ENCODE data around the gene REEP5. TPM values are rescaled to one million over a fixed set of nuclear protein-coding genes. Genes with fewer than 3 reads are reported as not detected.
"Not testable (repeated sequence)": the region's sequence is repeated elsewhere in the genome, so short reads cannot be mapped to it uniquely, and the experiment has no call there.

REEP5 gene
- polyA plus RNA-seq, 1 donor (not counting 4 experiments of a cell fraction or from before 2014, with no cell fraction given) = 298 TPM

DNA sequence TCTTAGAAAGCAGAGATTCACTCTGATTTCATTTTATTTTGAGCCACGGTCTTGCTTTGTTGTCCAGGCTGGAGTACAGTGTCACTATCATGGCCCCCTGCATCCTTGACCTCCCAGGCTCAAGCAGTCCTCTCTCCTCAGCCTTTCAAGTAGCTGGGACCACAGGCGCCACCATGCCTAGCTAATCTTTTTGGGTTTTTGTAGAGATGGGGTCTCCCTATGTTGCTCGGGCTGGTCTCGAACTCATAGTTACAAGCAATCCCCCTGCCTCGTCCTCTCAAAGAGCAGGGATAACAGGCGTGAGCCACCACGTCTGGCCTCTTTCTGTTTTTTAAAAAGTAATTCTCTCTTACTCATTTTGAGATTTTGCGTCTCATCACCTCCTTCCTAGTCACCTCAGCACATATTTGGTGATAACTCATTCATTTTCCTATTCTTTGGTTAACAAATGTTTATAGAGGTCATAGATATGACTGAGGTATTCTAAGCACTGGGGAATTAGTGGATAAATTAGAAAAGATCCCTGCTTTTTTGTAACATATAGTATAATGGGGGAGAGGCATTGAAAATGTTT, 43.8 kb upstream of the REEP5 start:
- H3K4me3 ChIP-seq (ENCODE audit: control insufficient read depth in 2 of 3, extremely low read depth in 1 of 3, insufficient read depth in 2 of 3, low read depth in 1 of 3, low read length in 3 of 3) = no peak overlapping the region
- FAIRE-seq (no peak), DNase-seq (ENCODE audit: low read depth, low spot score) (no peak)
- no peak overlapping the region for H2AFZ ChIP-seq (ENCODE audit: control insufficient read depth, low read length)
- H3K9me3 ChIP-seq (ENCODE audit: control insufficient read depth, low read depth, low read length) = no peaks in the 10 kb centered on the region
- no peaks in the 10 kb centered on the region for H3K36me3 ChIP-seq (ENCODE audit: control insufficient read depth in 2 of 2, extremely low read depth in 1 of 2, insufficient read depth in 2 of 2, low read length in 2 of 2)
- H3K4me2 ChIP-seq (ENCODE audit: control insufficient read depth, extremely low read depth, insufficient read depth, low read depth, low read length) = no peak overlapping the region
- no peak overlapping the region for H3K9ac ChIP-seq (ENCODE audit: control insufficient read depth, extremely low read depth, insufficient read depth, low read length)
- no peaks in the 10 kb centered on the region for H3K79me2 ChIP-seq (ENCODE audit: control insufficient read depth, insufficient read depth, low read length)
- dilution Hi-C loops (cut with MboI; ENCODE audit: extremely low pct_ligation_motif_present, low sequenced_read_pairs) = no loop called here
- H3K9me1 ChIP-seq (ENCODE audit: control insufficient read depth, extremely low read depth, insufficient read depth, low read length) = no peaks in the 10 kb centered on the region
- TF ChIP-seq, protein P1, sequence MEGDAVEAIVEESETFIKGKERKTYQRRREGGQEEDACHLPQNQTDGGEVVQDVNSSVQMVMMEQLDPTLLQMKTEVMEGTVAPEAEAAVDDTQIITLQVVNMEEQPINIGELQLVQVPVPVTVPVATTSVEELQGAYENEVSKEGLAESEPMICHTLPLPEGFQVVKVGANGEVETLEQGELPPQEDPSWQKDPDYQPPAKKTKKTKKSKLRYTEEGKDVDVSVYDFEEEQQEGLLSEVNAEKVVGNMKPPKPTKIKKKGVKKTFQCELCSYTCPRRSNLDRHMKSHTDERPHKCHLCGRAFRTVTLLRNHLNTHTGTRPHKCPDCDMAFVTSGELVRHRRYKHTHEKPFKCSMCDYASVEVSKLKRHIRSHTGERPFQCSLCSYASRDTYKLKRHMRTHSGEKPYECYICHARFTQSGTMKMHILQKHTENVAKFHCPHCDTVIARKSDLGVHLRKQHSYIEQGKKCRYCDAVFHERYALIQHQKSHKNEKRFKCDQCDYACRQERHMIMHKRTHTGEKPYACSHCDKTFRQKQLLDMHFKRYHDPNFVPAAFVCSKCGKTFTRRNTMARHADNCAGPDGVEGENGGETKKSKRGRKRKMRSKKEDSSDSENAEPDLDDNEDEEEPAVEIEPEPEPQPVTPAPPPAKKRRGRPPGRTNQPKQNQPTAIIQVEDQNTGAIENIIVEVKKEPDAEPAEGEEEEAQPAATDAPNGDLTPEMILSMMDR (optimal IDR thresholded peaks at IDR 0.05 in 1 of 3, IDR thresholded peaks at IDR 0.05 in 1 of 3, conservative IDR thresholded peaks at IDR 0.05 in 1 of 3; ENCODE audit: extremely low read depth in 1 of 3, insufficient read depth in 2 of 3, low read length in 3 of 3) = no peak
- no peak for TF ChIP-seq EZH2 (IDR thresholded peaks at IDR 0.05; ENCODE audit: low read length)
- no peaks in the 10 kb centered on the region for H3K27me3 ChIP-seq (ENCODE audit: control insufficient read depth, extremely low read depth, insufficient read depth, low read length)
- H3K4me1 ChIP-seq (ENCODE audit: control insufficient read depth, extremely low read depth, insufficient read depth, low read length) = peaks cover 4% of the 10 kb centered on the region
- H3K27ac ChIP-seq (ENCODE audit: control insufficient read depth, insufficient read depth, low read length) = no peak overlapping the region
- H4K20me1 ChIP-seq (ENCODE audit: control insufficient read depth, extremely low read depth, insufficient read depth, low read length) = no peaks in the 10 kb centered on the region

DNA sequence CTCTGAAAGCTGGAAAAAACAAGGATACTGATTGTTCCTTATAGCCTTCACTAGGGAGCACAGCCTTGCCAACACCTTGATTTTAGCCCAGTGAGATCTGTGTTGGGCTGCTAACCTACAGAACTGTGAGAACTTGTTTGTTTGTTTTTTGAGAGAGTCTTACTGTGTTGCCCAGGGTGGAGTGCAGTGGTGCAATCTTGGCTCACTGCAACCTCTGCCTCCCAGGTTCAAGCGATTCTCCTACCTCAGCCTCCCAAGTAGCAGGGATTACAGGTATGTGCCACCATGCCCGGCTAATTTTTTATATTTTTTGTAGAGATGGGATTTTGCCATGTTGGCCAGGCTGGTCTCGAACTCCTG, 41.3 kb upstream of the REEP5 start:
- H3K4me2 ChIP-seq (ENCODE audit: control insufficient read depth, extremely low read depth, insufficient read depth, low read depth, low read length); H3K79me2 ChIP-seq (ENCODE audit: control insufficient read depth, insufficient read depth, low read length); H3K27ac ChIP-seq (ENCODE audit: control insufficient read depth, insufficient read depth, low read length); H3K9me3 ChIP-seq (ENCODE audit: control insufficient read depth, low read depth, low read length); H3K4me3 ChIP-seq (ENCODE audit: control insufficient read depth in 2 of 3, extremely low read depth in 1 of 3, insufficient read depth in 2 of 3, low read depth in 1 of 3, low read length in 3 of 3); dilution Hi-C loops (cut with MboI; ENCODE audit: extremely low pct_ligation_motif_present, low sequenced_read_pairs); DNase-seq (ENCODE audit: low read depth, low spot score); H3K9ac ChIP-seq (ENCODE audit: control insufficient read depth, extremely low read depth, insufficient read depth, low read length); FAIRE-seq; H3K36me3 ChIP-seq (ENCODE audit: control insufficient read depth in 2 of 2, extremely low read depth in 1 of 2, insufficient read depth in 2 of 2, low read length in 2 of 2); H2AFZ ChIP-seq (ENCODE audit: control insufficient read depth, low read length); H4K20me1 ChIP-seq (ENCODE audit: control insufficient read depth, extremely low read depth, insufficient read depth, low read length); H3K9me1 ChIP-seq (ENCODE audit: control insufficient read depth, extremely low read depth, insufficient read depth, low read length); H3K4me1 ChIP-seq (ENCODE audit: control insufficient read depth, extremely low read depth, insufficient read depth, low read length); H3K27me3 ChIP-seq (ENCODE audit: control insufficient read depth, extremely low read depth, insufficient read depth, low read length): not testable (repeated sequence)

DNA sequence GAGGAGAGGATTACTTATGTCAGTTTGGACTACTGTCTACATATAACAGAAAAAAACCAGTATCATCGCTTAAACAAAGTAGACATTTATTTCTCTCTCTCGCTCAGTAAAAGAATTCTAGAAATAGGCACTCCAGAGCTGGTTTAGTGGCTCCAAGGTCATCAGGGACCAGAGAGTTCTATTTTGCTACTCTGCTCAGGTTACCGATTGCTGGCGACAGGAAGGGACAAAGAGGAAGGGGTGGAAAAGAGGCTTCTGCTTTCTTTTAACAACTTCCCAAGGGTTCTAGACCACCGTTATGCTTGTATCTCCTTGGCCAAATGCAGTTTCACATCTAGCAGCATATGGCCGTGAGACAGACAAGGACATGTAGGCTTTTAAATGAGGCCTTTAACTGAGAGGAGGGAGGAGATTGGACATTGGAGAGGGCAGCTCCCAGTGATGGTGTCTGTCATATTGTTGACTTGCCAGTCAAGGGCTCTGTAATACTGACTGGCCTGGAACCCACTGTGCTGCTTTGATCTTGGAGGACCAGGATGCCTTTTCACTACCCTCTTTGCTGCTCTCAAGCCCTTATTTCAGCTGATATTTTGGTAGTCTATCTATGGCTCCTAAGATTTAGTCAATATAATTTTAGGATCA, 39.0 kb upstream of the REEP5 start:
- TF ChIP-seq, protein P1 (optimal IDR thresholded peaks at IDR 0.05 in 1 of 3, IDR thresholded peaks at IDR 0.05 in 1 of 3, conservative IDR thresholded peaks at IDR 0.05 in 1 of 3; ENCODE audit: extremely low read depth in 1 of 3, insufficient read depth in 2 of 3, low read length in 3 of 3) = no peak
- H3K4me1 ChIP-seq (ENCODE audit: control insufficient read depth, extremely low read depth, insufficient read depth, low read length) = peaks cover 11% of the 10 kb centered on the region
- H3K4me2 ChIP-seq (ENCODE audit: control insufficient read depth, extremely low read depth, insufficient read depth, low read depth, low read length) = no peak overlapping the region
- H3K36me3 ChIP-seq (ENCODE audit: control insufficient read depth in 2 of 2, extremely low read depth in 1 of 2, insufficient read depth in 2 of 2, low read length in 2 of 2) = no peaks in the 10 kb centered on the region
- no peak for FAIRE-seq
- H3K27me3 ChIP-seq (ENCODE audit: control insufficient read depth, extremely low read depth, insufficient read depth, low read length) = no peaks in the 10 kb centered on the region
- H4K20me1 ChIP-seq (ENCODE audit: control insufficient read depth, extremely low read depth, insufficient read depth, low read length) = no peaks in the 10 kb centered on the region
- no peaks in the 10 kb centered on the region for H3K9me1 ChIP-seq (ENCODE audit: control insufficient read depth, extremely low read depth, insufficient read depth, low read length)
- no peak overlapping the region for H3K9ac ChIP-seq (ENCODE audit: control insufficient read depth, extremely low read depth, insufficient read depth, low read length)
- H3K9me3 ChIP-seq (ENCODE audit: control insufficient read depth, low read depth, low read length) = no peaks in the 10 kb centered on the region
- no peak for DNase-seq (ENCODE audit: low read depth, low spot score)
- no peak overlapping the region for H2AFZ ChIP-seq (ENCODE audit: control insufficient read depth, low read length)
- dilution Hi-C loops (cut with MboI; ENCODE audit: extremely low pct_ligation_motif_present, low sequenced_read_pairs) = no loop called here
- no peak overlapping the region for H3K27ac ChIP-seq (ENCODE audit: control insufficient read depth, insufficient read depth, low read length)
- H3K4me3 ChIP-seq (ENCODE audit: control insufficient read depth in 2 of 3, extremely low read depth in 1 of 3, insufficient read depth in 2 of 3, low read depth in 1 of 3, low read length in 3 of 3) = no peak overlapping the region
- no peaks in the 10 kb centered on the region for H3K79me2 ChIP-seq (ENCODE audit: control insufficient read depth, insufficient read depth, low read length)

Measured in keratinocyte (primary cell).